HG03108 (cell line): ENCODE results near the gene ACAD11.
"Not testable (repeated sequence)": the region's sequence is repeated elsewhere in the genome, so short reads cannot be mapped to it uniquely, and the experiment has no call there.

Experiments used
- ATAC-seq: cut with Tn5 transposase; IDR thresholded peaks from one replicate; pipeline ENCODE4 v1.9.1; 2021; ENCODE audit warnings: moderate library complexity; ENCODE audit not compliant: unreplicated experiment

Gene ACAD11

DNA sequence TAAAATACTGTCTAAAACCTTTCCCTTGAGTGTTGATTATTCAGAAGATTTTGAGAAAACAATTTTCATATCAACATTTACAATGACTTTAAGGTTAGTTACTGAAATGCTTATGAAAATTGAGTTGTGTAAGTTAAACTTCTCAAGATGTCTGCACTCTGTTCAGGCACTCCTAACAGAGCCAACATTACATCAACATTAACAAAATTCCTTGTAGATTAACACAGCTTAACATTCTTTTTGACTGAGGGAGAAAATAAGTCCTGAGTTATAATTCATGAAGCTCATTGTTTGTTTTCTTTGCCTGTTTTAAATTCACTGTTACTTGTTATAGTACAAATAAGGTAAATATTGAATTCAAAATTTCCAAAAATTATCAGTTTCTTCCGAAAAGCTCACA is 53.5 kb downstream of the ACAD11 start:
- ATAC-seq = no peak

GRCh38 chr3:132605374-132605792 is 54.2 kb downstream of the ACAD11 start:
- no peak for ATAC-seq

- ATAC-seq = not testable (repeated sequence)
Observed at GRCh38 chr3:132600614-132601013, 59.0 kb downstream of the ACAD11 start.

- no peak for ATAC-seq
Observed at GRCh38 chr3:132598181-132598580, 61.4 kb downstream of the ACAD11 start.

GRCh38 chr3:132597660-132598059 is 61.9 kb downstream of the ACAD11 start:
- ATAC-seq = no peak

DNA sequence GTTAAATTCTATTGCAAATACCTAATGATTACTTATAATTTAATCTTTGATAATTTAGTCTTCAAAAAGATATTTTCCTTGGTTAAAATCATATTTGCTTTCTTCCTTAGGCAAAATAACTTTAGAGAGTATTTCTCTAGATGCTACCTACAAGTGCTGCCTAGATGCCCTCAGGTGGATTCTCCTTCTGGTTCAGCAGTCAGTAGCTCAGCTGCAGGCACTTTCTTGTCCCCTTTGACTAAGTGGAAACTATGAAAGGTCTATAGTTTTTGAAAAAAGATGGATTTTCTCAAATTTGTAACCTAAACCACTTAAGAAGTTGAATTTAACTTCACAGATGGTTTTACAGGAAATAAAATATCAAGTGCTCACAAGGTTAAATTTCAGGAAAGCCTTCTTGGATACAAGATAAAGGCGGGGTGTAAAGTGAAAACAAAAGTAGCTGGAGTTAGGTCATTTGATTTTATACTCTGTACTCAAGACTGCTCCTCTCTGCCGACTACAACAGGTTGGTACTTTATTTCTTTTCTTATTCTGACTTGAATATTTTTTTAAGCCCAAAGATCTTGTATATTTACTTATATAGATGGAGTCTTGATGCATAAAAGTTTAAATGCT is 62.7 kb downstream of the ACAD11 start, which contains the start of gene ACKR4:
TSS of gene ACKR4 (plus strand) at position 455 of the 618 bp plus-strand sequence. CDS start 3,128 bp downstream, outside the sequence.
- ATAC-seq = no peak

DNA sequence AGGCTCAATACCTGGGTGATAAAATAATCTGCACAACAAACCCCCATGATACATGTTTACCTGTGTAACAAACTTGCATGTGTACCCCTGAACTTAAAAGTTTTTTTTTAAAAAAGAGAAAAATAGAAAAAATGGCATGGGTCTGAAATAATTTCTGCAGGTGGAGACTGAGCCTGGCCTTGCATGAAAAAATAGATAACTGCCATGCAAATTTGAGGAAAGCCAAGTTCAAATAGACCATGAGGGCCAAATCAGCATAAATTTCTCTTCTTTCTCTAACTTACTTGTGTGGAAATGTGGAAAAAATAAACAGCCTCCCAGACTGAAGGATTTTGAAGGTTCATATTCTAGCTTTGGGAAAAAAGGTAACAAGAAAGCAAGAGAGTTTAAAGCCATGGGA is 63.3 kb downstream of the ACAD11 start:
- ATAC-seq = no peak

DNA sequence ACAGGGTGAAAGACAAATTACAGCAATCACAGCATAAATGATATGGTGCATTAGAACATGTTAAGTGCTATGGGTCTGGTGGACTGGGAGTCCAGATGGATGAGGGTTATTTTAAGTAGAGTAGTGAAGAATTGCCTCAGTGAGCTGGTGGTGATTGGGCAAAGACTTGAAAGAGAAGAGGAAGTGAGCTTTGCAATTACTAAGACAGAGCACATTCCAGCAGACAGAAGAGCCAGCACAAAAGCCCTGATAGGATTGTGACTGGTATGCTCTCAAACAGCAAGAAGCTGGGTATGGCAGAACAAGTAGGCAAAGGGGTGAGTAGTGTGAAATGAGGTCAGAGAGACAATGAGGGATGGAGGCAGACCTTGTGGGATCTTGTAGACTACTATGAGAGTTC is 64.6 kb downstream of the ACAD11 start:
- ATAC-seq = no peak

DNA sequence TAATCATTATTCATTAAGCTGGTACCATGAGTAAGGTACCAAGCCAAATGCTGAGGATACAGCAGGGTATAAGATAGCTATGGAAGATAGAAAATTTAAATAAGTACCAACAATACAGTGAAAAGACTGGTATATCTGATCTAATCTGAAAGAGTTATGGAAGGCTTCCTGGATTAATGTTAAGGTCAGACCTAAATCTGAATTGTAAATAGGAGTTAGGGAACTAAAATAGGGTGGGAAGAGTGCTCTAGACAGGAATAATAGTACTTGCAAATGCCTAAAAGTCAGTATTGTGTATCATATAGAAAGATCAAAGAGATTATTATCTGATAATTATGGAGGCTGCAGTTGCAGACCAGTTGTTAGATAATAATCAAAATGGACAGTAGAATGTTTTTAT is 65.1 kb downstream of the ACAD11 start:
- no peak for ATAC-seq

- ATAC-seq = no peak
Observed at GRCh38 chr3:132593947-132594323, 65.7 kb downstream of the ACAD11 start.

- ATAC-seq = no peak
Observed at GRCh38 chr3:132593241-132593946, 66.2 kb downstream of the ACAD11 start.

GRCh38 chr3:132592216-132592615 is 67.4 kb downstream of the ACAD11 start:
- ATAC-seq = no peak

DNA sequence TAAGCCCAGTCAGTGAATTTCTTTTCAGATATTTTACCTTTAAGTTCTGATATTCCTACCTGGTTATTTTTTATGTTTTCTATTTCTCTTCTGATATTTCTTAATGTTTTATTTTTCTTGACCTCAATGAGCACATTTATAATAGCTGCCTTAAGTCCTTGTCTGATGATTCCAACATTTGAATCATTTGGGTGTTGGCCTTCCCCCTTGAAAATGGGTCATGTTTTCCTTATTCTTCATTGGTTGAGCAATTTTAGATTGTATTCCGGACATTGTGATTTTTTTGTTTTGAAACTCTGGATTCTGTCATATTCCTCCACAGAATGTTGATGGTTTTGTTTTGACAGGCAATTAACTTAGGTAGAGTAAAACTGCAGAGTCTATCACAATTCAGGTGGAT is 72.2 kb downstream of the ACAD11 start:
- no peak for ATAC-seq

- ATAC-seq = no peak
Observed at GRCh38 chr3:132573797-132574211, 85.8 kb downstream of the ACAD11 start.

- no peak for ATAC-seq
Observed at GRCh38 chr3:132570016-132570415, 89.6 kb downstream of the ACAD11 start.

DNA sequence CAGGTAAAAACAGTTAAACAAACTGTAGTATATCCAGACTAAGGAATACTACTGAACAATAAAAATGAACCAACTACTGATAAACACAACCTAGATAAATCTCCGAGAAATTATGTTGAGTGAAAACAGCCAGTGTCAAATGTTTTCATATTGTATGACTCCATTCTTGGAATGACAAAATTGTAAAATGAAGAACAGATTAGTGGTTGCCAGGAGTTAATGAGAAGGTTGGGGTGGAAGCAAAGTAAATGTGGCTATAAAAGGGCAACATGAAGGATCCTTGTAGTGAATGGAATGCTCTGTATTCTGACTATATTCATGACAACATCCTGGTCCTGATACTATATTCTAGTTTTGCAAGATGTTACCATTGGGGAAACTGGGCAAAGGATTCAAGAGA is 90.0 kb downstream of the ACAD11 start:
- ATAC-seq = no peak

- ATAC-seq = no peak
Observed at GRCh38 chr3:132569153-132569552, 90.5 kb downstream of the ACAD11 start.

DNA sequence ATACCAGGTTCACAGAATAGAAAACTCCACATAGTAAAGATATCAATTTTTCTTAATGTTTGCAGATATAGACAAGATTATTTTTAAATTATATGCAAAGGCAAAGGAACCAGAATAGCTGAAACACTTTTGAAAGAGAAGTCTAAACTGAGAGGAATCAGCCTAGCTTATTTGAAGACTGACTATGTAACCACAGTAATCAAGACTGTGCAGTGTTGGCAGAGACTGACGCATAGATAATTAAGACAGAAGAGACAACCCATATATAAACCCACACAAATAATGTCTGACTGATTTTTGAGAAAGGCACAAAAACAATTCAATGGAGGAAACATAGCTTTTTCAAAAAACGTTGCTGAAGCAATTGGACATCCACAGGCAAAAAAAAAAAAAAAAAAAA is 91.2 kb downstream of the ACAD11 start:
- ATAC-seq = no peak

- ATAC-seq = no peak
Observed at GRCh38 chr3:132564070-132564465, 95.5 kb downstream of the ACAD11 start.

- ATAC-seq = no peak
Observed at GRCh38 chr3:132563420-132564069, 96.1 kb downstream of the ACAD11 start.

DNA sequence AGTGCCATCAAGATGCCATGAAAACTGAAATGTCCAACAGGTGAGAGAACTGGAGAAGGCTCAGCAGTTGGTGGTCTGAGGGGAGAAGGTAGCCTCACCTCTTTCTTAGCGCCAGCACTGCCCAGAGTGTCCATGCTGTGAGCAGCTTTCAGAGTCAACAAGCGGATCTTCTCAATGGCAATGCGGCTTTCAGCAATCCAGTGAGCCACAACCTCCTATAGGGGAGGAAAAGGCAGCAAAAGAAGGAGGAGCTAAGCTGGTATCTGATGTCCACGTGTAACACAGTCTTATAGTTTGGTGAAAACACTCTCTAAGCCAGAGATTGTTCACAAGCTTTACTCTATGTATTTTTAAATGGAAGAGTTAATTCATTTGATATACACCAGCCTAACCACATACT is 98.6 kb downstream of the ACAD11 start:
- no peak for ATAC-seq

DNA sequence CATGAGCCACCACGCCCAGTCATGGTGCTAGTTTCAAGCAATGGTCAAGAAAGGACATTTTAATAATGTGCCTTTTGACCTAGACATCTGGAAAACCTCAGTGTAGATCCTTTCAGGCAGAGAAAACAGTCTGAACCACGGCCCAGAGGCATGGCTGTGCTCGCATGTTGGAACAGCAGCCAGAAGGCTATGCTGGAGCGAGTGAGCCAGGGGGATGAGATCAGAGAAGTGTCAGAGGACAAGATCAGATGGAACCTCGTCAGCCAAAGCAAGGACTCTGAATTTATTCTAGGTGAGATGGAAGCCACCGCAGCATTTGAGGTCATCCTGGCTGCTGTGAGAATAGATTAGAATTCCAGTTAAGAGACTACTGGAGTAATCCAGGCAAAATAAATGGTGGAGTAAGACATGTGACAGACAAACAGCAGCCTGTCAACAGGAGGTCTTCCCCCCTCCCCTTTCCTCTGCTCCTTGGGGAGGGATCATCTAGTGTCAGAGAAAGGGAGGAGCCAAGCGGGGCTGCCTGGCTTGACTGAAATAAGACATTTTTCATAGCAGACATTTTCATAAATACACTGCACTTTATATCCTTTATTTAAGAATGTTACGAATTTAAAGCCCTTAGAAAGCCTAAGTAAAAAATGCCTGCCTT is 103.0 kb downstream of the ACAD11 start:
- ATAC-seq = no peak
